ENCODE measurements around the gene ATP11B. TPM values are rescaled to one million over a fixed set of nuclear protein-coding genes. Genes with fewer than 3 reads are reported as not detected.
A peak's percentile ranks its signal among the peaks of the same experiment; 100 is the strongest.
"Not testable (repeated sequence)": the region's sequence is repeated elsewhere in the genome, so short reads cannot be mapped to it uniquely, and the experiment has no call there.

Gene ATP11B
- total RNA-seq, 1 donor from 2014 or later: 38.6 TPM

- H3K27me3 ChIP-seq (ENCODE audit: control insufficient read depth, insufficient read depth, low read length): no peaks in the 10 kb centered on the region
- H3K36me3 ChIP-seq (ENCODE audit: control insufficient read depth, insufficient read depth, low read length): no peaks in the 10 kb centered on the region
- DNase-seq (ENCODE audit: low read depth): no peak
- no peak overlapping the region for H3K4me3 ChIP-seq (ENCODE audit: low read depth, low read length)
- TF ChIP-seq CTCF (IDR thresholded peaks at IDR 0.05; ENCODE audit: insufficient read depth, low read length, poor library complexity, severe bottlenecking): no peak
Observed at GRCh38 chr3:182821221-182821981, 28.1 kb downstream of the ATP11B start.

- not testable (repeated sequence) for H3K4me3 ChIP-seq (ENCODE audit: low read depth, low read length); H3K36me3 ChIP-seq (ENCODE audit: control insufficient read depth, insufficient read depth, low read length); H3K27me3 ChIP-seq (ENCODE audit: control insufficient read depth, insufficient read depth, low read length); DNase-seq (ENCODE audit: low read depth)
Observed at GRCh38 chr3:182822260-182822659, 29.0 kb downstream of the ATP11B start.

GRCh38 chr3:182824957-182825356, 31.7 kb downstream of the ATP11B start:
- Histone ChIP-seq H3K4me3 (ENCODE audit: low read depth, low read length) (no peak overlapping the region), H3K27me3 (ENCODE audit: control insufficient read depth, insufficient read depth, low read length) (no peaks in the 10 kb centered on the region), H3K36me3 (ENCODE audit: control insufficient read depth, insufficient read depth, low read length) (no peaks in the 10 kb centered on the region)
- DNase-seq (ENCODE audit: low read depth): no peak
- TF ChIP-seq CTCF (IDR thresholded peaks at IDR 0.05; ENCODE audit: insufficient read depth, low read length, poor library complexity, severe bottlenecking): no peak

GRCh38 chr3:182829761-182830405, 36.6 kb downstream of the ATP11B start:
- Histone ChIP-seq H3K4me3 (ENCODE audit: low read depth, low read length) (no peak overlapping the region), H3K27me3 (ENCODE audit: control insufficient read depth, insufficient read depth, low read length) (no peaks in the 10 kb centered on the region), H3K36me3 (ENCODE audit: control insufficient read depth, insufficient read depth, low read length) (no peaks in the 10 kb centered on the region)
- TF ChIP-seq CTCF (IDR thresholded peaks at IDR 0.05; ENCODE audit: insufficient read depth, low read length, poor library complexity, severe bottlenecking): no peak
- DNase-seq (ENCODE audit: low read depth): no peak

GRCh38 chr3:182837855-182838454, 44.7 kb downstream of the ATP11B start:
- H3K4me3 ChIP-seq (ENCODE audit: low read depth, low read length): no peak overlapping the region
- peak; percentile 47 for TF ChIP-seq CTCF (IDR thresholded peaks at IDR 0.05; ENCODE audit: insufficient read depth, low read length, poor library complexity, severe bottlenecking)
- H3K27me3 ChIP-seq (ENCODE audit: control insufficient read depth, insufficient read depth, low read length): no peaks in the 10 kb centered on the region
- no peak for DNase-seq (ENCODE audit: low read depth)
- no peaks in the 10 kb centered on the region for H3K36me3 ChIP-seq (ENCODE audit: control insufficient read depth, insufficient read depth, low read length)

GRCh38 chr3:182843478-182843877, 50.2 kb downstream of the ATP11B start:
- Histone ChIP-seq H3K27me3 (ENCODE audit: control insufficient read depth, insufficient read depth, low read length) (no peaks in the 10 kb centered on the region), H3K36me3 (ENCODE audit: control insufficient read depth, insufficient read depth, low read length) (no peaks in the 10 kb centered on the region), H3K4me3 (ENCODE audit: low read depth, low read length) (no peak overlapping the region)
- DNase-seq (ENCODE audit: low read depth): no peak
- no peak for TF ChIP-seq CTCF (IDR thresholded peaks at IDR 0.05; ENCODE audit: insufficient read depth, low read length, poor library complexity, severe bottlenecking)
